ENCODE results near the gene IQGAP3.

IQGAP3 gene

DNA sequence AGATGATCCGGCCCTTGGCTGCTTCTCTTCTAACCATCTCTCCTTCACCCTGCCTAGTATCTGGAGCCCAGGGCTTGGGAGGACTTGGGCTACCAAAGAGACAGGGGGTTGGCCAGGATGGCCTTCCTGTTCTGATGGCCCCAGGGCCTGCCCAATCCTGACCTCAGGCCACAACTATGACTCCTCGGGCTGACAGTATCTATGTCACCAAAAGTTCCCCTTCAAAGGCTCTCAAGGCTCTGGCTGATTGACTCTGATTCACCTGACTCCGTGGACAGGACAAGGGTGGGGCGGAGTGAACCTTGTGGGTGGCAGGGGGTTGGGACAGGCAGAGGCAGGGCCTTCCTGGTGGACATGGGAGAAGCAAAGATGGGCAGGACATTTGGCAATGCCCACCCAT, 84.5 kb downstream of the IQGAP3 start:
- Histone ChIP-seq H3K36me3 (ENCODE audit: control insufficient read depth, insufficient read depth, low read length) (peaks cover 5% of the 10 kb centered on the region), H3K4me1 (ENCODE audit: control insufficient read depth, insufficient read depth, low read length) (peaks cover 64% of the 10 kb centered on the region), H3K9me3 (ENCODE audit: control insufficient read depth, low read length) (no peaks in the 10 kb centered on the region), H3K4me3 (ENCODE audit: low read length) (no peak overlapping the region), H3K27me3 (ENCODE audit: control insufficient read depth, insufficient read depth, low read length) (no peaks in the 10 kb centered on the region), H3K9ac (ENCODE audit: low read length) (no peak overlapping the region)

DNA sequence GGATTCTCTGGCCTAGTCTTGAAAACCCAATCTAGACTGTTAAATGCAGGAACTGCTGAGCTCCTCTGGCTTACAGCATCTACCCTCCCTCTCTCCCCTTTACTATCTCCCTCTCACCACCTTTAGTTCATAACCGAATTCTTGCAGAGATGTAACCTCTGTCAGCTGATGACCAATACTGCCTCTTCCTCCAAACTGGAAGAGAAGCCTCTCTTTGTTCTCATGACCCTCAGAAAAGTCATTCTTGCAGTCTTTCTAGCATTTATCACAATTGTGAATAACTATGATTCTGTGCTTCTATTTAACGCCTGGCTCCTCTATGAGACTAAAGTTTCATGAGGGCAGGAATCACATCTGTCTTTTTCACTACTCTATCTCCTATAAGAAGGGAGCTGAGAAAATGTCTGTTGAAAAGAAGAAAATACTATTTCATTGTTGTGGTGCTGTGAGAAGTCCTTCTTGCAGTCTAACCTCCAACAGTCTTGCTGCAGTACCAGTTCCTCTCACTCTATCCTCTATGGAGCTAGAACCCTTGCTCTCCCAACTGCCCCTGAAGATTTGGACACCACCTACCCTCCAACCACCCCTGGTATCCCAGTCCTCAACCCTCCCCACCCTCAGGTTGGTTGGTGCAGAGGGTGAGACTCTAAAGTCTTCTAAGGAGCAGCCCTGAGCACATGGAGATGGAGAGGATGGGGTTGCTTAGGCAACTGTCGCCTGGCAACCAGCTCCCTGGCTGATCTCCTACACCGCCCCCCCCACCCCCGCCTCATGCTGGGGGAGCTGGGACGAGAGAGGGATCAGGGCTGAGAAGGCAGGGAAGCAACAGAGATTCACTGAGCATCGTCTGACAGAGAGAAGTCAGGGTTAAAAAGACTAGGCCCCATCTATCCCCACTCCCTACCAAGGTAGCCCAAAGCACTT, 85.7 kb downstream of the IQGAP3 start:
- no peaks in the 10 kb centered on the region for H3K9me3 ChIP-seq (ENCODE audit: control insufficient read depth, low read length)
- peaks cover 15% of the 10 kb centered on the region for H3K36me3 ChIP-seq (ENCODE audit: control insufficient read depth, insufficient read depth, low read length)
- no peaks in the 10 kb centered on the region for H3K27me3 ChIP-seq (ENCODE audit: control insufficient read depth, insufficient read depth, low read length)
- no peak overlapping the region for H3K9ac ChIP-seq (ENCODE audit: low read length)
- no peak overlapping the region for H3K4me3 ChIP-seq (ENCODE audit: low read length)
- peaks cover 52% of the 10 kb centered on the region for H3K4me1 ChIP-seq (ENCODE audit: control insufficient read depth, insufficient read depth, low read length)

DNA sequence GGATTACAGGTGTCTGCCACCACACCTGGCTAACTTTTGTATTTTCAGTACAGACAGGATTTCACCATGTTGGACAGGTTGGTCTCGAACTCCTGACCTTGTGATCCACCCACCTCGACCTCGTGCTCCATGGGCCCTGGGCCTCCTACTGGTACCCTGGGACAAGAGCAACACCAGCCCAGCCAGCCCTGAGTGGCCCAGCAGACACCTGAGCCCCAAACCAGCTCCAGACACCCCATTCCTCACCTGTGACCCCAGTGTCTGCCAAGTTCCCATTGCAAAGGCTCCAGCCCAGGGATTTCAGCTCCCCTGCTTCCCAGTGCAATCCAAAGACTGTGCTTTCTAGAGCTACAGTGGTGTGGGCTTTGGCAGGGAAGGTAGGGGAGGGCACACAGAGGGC, 86.4 kb downstream of the IQGAP3 start:
- no peak overlapping the region for H3K4me3 ChIP-seq (ENCODE audit: low read length)
- no peak overlapping the region for H3K9ac ChIP-seq (ENCODE audit: low read length)
- no peaks in the 10 kb centered on the region for H3K9me3 ChIP-seq (ENCODE audit: control insufficient read depth, low read length)
- H3K36me3 ChIP-seq (ENCODE audit: control insufficient read depth, insufficient read depth, low read length), result peaks cover 17% of the 10 kb centered on the region
- H3K27me3 ChIP-seq (ENCODE audit: control insufficient read depth, insufficient read depth, low read length), result no peaks in the 10 kb centered on the region
- H3K4me1 ChIP-seq (ENCODE audit: control insufficient read depth, insufficient read depth, low read length), result peaks cover 50% of the 10 kb centered on the region

DNA sequence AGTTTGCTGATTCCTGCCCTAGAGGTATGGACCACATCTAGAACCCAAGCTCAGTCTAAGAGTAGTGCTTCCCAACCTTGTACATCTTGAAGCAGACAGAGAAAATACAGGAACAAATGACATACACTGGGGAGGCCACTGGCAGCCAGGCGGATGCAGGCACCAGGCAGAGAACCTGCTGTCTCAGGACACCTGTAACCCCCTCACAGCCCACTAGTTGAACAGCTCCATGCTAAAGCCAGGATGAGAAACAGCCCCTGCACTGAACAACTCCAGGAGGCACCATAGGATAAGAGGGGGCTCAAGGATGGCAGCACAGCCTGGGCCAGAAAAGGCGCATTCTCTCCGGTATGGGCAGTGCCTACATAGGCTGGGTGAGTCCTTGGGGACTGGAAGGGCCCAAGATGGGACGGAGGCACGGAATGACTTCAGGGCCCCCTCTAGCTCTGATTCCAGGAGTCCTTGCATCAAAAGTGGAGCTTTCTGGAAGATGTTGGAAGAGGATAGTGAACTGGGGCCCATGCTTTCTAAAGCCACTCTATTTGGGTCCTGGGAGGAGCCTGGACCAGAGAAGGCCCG, 87.8 kb downstream of the IQGAP3 start:
- Histone ChIP-seq H3K36me3 (ENCODE audit: control insufficient read depth, insufficient read depth, low read length) (peaks cover 30% of the 10 kb centered on the region), H3K4me1 (ENCODE audit: control insufficient read depth, insufficient read depth, low read length) (peaks cover 45% of the 10 kb centered on the region), H3K4me3 (ENCODE audit: low read length) (no peak overlapping the region), H3K9ac (ENCODE audit: low read length) (no peak overlapping the region), H3K9me3 (ENCODE audit: control insufficient read depth, low read length) (no peaks in the 10 kb centered on the region), H3K27me3 (ENCODE audit: control insufficient read depth, insufficient read depth, low read length) (no peaks in the 10 kb centered on the region)

DNA sequence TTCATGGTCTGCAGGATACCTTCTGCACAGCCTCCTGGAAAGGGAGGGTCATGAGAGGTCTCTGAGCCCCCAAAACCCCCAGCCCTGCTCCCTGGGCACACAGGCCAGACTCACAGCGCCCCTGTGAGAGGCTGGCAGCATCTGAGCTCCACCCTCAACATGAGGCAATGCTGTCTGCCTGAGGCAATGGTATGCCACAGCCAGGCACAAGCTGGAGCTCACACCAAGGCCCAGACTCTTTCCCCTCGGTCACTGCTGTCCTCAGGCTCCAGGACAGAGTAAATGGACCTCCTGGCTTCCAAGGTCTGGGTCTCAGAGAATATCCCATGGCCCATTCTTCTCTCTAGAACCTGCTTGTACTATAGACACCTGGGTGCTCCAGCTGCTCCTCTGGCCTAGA, 89.0 kb downstream of the IQGAP3 start:
- Histone ChIP-seq H3K27me3 (ENCODE audit: control insufficient read depth, insufficient read depth, low read length) (no peaks in the 10 kb centered on the region), H3K9ac (ENCODE audit: low read length) (no peak overlapping the region), H3K36me3 (ENCODE audit: control insufficient read depth, insufficient read depth, low read length) (peaks cover 38% of the 10 kb centered on the region), H3K4me3 (ENCODE audit: low read length) (no peak overlapping the region), H3K4me1 (ENCODE audit: control insufficient read depth, insufficient read depth, low read length) (peaks cover 33% of the 10 kb centered on the region), H3K9me3 (ENCODE audit: control insufficient read depth, low read length) (no peaks in the 10 kb centered on the region)

- H3K4me3 ChIP-seq (ENCODE audit: low read length), result no peak overlapping the region
- H3K36me3 ChIP-seq (ENCODE audit: control insufficient read depth, insufficient read depth, low read length), result peaks cover 38% of the 10 kb centered on the region
- H3K9ac ChIP-seq (ENCODE audit: low read length), result no peak overlapping the region
- H3K27me3 ChIP-seq (ENCODE audit: control insufficient read depth, insufficient read depth, low read length), result no peaks in the 10 kb centered on the region
- no peaks in the 10 kb centered on the region for H3K9me3 ChIP-seq (ENCODE audit: control insufficient read depth, low read length)
- H3K4me1 ChIP-seq (ENCODE audit: control insufficient read depth, insufficient read depth, low read length), result peaks cover 24% of the 10 kb centered on the region
These were observed 90.1 kb downstream of the IQGAP3 start for GRCh38 chr1:156482276-156482675.

GRCh38 chr1:156481527-156481926, 90.8 kb downstream of the IQGAP3 start:
- no peak overlapping the region for H3K9ac ChIP-seq (ENCODE audit: low read length)
- peaks cover 24% of the 10 kb centered on the region for H3K4me1 ChIP-seq (ENCODE audit: control insufficient read depth, insufficient read depth, low read length)
- no peak overlapping the region for H3K4me3 ChIP-seq (ENCODE audit: low read length)
- no peaks in the 10 kb centered on the region for H3K27me3 ChIP-seq (ENCODE audit: control insufficient read depth, insufficient read depth, low read length)
- peaks cover 39% of the 10 kb centered on the region for H3K36me3 ChIP-seq (ENCODE audit: control insufficient read depth, insufficient read depth, low read length)
- H3K9me3 ChIP-seq (ENCODE audit: control insufficient read depth, low read length), result no peaks in the 10 kb centered on the region

GRCh38 chr1:156480411-156481192, 91.8 kb downstream of the IQGAP3 start:
- Histone ChIP-seq H3K27me3 (ENCODE audit: control insufficient read depth, insufficient read depth, low read length) (no peaks in the 10 kb centered on the region), H3K4me3 (ENCODE audit: low read length) (no peak overlapping the region), H3K36me3 (ENCODE audit: control insufficient read depth, insufficient read depth, low read length) (peaks cover 44% of the 10 kb centered on the region), H3K9me3 (ENCODE audit: control insufficient read depth, low read length) (no peaks in the 10 kb centered on the region), H3K9ac (ENCODE audit: low read length) (no peak overlapping the region), H3K4me1 (ENCODE audit: control insufficient read depth, insufficient read depth, low read length) (peaks cover 29% of the 10 kb centered on the region)

GRCh38 chr1:156480016-156480370, 92.4 kb downstream of the IQGAP3 start:
- H3K4me3 ChIP-seq (ENCODE audit: low read length), result no peak overlapping the region
- no peaks in the 10 kb centered on the region for H3K27me3 ChIP-seq (ENCODE audit: control insufficient read depth, insufficient read depth, low read length)
- H3K9ac ChIP-seq (ENCODE audit: low read length), result no peak overlapping the region
- peaks cover 44% of the 10 kb centered on the region for H3K36me3 ChIP-seq (ENCODE audit: control insufficient read depth, insufficient read depth, low read length)
- no peaks in the 10 kb centered on the region for H3K9me3 ChIP-seq (ENCODE audit: control insufficient read depth, low read length)
- H3K4me1 ChIP-seq (ENCODE audit: control insufficient read depth, insufficient read depth, low read length), result peaks cover 27% of the 10 kb centered on the region

DNA sequence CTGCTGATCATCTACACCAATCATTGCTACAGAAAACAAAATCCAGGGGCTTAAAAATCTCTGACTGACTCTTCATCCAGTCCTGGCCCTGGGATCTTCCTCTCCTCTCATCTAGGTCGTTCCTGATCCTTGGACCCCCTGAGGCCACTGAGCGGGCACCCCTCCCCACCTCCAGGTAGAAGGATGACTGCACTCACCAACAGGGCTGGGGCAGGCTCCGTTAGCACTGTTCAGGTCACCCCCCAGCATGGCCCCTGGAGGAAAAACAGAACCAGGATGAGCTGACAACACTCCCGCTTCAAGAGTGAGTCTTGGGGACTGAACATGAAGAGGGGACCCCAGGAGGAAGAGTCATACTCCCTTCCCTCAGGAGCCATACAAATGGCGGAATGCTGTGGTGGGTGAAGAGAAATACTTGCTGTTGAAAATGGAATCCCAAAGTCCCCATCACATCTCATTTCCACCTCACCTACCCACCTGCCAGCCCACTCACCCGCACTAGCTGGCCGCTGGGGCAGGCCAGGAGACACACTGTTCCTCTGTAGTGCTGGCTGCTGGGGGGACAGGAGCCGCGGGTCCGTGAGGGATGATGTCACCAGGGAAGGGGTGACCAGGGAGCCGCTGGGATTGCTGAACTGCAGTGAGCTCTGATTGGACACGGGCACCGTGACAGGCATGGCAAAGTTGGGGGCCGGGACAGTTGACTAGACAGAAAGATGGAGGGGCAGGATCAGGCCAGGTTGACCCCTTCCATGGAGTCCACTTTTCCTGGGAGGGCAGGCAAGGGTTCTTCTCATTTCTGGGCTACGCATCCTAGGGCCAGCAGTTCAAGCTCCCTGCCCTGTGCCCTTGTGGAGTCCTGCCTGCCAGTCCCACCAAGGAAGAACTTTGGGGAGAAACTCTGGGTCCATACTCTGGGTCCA, 93.0 kb downstream of the IQGAP3 start:
- no peak overlapping the region for H3K9ac ChIP-seq (ENCODE audit: low read length)
- no peaks in the 10 kb centered on the region for H3K27me3 ChIP-seq (ENCODE audit: control insufficient read depth, insufficient read depth, low read length)
- no peak overlapping the region for H3K4me3 ChIP-seq (ENCODE audit: low read length)
- H3K4me1 ChIP-seq (ENCODE audit: control insufficient read depth, insufficient read depth, low read length), result peaks cover 21% of the 10 kb centered on the region
- peaks cover 47% of the 10 kb centered on the region for H3K36me3 ChIP-seq (ENCODE audit: control insufficient read depth, insufficient read depth, low read length)
- no peaks in the 10 kb centered on the region for H3K9me3 ChIP-seq (ENCODE audit: control insufficient read depth, low read length)

- Histone ChIP-seq H3K27me3 (ENCODE audit: control insufficient read depth, insufficient read depth, low read length) (no peaks in the 10 kb centered on the region), H3K36me3 (ENCODE audit: control insufficient read depth, insufficient read depth, low read length) (peaks cover 56% of the 10 kb centered on the region), H3K4me3 (ENCODE audit: low read length) (no peak overlapping the region), H3K9me3 (ENCODE audit: control insufficient read depth, low read length) (no peaks in the 10 kb centered on the region), H3K9ac (ENCODE audit: low read length) (no peak overlapping the region), H3K4me1 (ENCODE audit: control insufficient read depth, insufficient read depth, low read length) (peaks cover 19% of the 10 kb centered on the region)
These were observed 94.1 kb downstream of the IQGAP3 start for GRCh38 chr1:156478250-156478627.
